Stimulated activated CD8-positive, alpha-beta memory T cell treated with anti-CD3 and anti-CD28 coated beads, Interleukin-7, amount 100 ng/mL, for 48 hours (primary cell): ENCODE data around the gene ESPN.
"Not testable (repeated sequence)": the region's sequence is repeated elsewhere in the genome, so short reads cannot be mapped to it uniquely, and the experiment has no call there.

Experiments
- DNase-seq, 2 donors: peaks; one replicate each; pipeline ENCODE4 v3.0.0-alpha.2; 2020; ENCODE audit warnings: low read depth in 1 of 2; ENCODE audit errors: extremely low read depth in 1 of 2

The ESPN gene

GRCh38 chr1:6427441-6428390, 3.1 kb downstream of the ESPN start:
- DNase-seq, result no peak

- not testable (repeated sequence) for DNase-seq
Observed at GRCh38 chr1:6428453-6428852, 3.9 kb downstream of the ESPN start.

- DNase-seq, result not testable (repeated sequence)
Observed at GRCh38 chr1:6429660-6430411, 5.3 kb downstream of the ESPN start.

GRCh38 chr1:6431645-6432579, 7.3 kb downstream of the ESPN start:
- not testable (repeated sequence) for DNase-seq

- no peak for DNase-seq
Observed at GRCh38 chr1:6434186-6434585, 9.6 kb downstream of the ESPN start.

GRCh38 chr1:6435129-6435528, 10.6 kb downstream of the ESPN start:
- no peak for DNase-seq

- no peak for DNase-seq
Observed at GRCh38 chr1:6435547-6435946, 11.0 kb downstream of the ESPN start.

- DNase-seq, result not testable (repeated sequence)
Observed at GRCh38 chr1:6436277-6436676, 11.7 kb downstream of the ESPN start.

GRCh38 chr1:6437012-6437700, 12.6 kb downstream of the ESPN start:
- not testable (repeated sequence) for DNase-seq

- peak in 1 of 2 donors; percentile 60 for DNase-seq
Observed at GRCh38 chr1:6438047-6438525, 13.5 kb downstream of the ESPN start.

GRCh38 chr1:6440198-6441126, 15.9 kb downstream of the ESPN start:
- DNase-seq, result peak; percentile 53 to 73

- DNase-seq, result no peak
Observed at GRCh38 chr1:6441586-6441985, 17.0 kb downstream of the ESPN start.

- no peak for DNase-seq
Observed at GRCh38 chr1:6443339-6444115, 19.0 kb downstream of the ESPN start.

- DNase-seq, result no peak
Observed at GRCh38 chr1:6444377-6444776, 19.8 kb downstream of the ESPN start.

- DNase-seq, result no peak
Observed at GRCh38 chr1:6445062-6445763, 20.6 kb downstream of the ESPN start.

GRCh38 chr1:6445929-6446328, 21.4 kb downstream of the ESPN start:
- DNase-seq, result not testable (repeated sequence)

- DNase-seq, result no peak
Observed at GRCh38 chr1:6446665-6447015, 22.1 kb downstream of the ESPN start.
